Parathyroid adenoma (tissue), 2 donors: ENCODE data around the gene ABHD16B.

ENCODE experiments used
- H2AFZ ChIP-seq: fragments of 300-600 bp; sonication (generic); one replicate; pipeline ENCODE4 v1.7.0; 2017; ENCODE audit warnings: antibody characterized with exemption, mild to moderate bottlenecking
- H3K27ac ChIP-seq: fragments of 300-600 bp; sonication (generic); one replicate; pipeline ENCODE4 v1.7.0; 2017
- H3K27me3 ChIP-seq: fragments of 300-600 bp; sonication (generic); one replicate; pipeline ENCODE4 v1.7.0; 2017; ENCODE audit warnings: low read length; ENCODE audit not compliant: control insufficient read depth, insufficient read depth
- H3K36me3 ChIP-seq: fragments of 300-600 bp; sonication (generic); one replicate; pipeline ENCODE4 v1.7.0; 2017; ENCODE audit warnings: low read length; ENCODE audit not compliant: control insufficient read depth, insufficient read depth
- H3K4me1 ChIP-seq: fragments of 300-600 bp; sonication (generic); one replicate; pipeline ENCODE4 v1.7.0; 2017; ENCODE audit warnings: control low read depth
- H3K4me2 ChIP-seq: fragments of 300-600 bp; sonication (generic); one replicate; pipeline ENCODE4 v1.7.0; 2017; ENCODE audit warnings: low read length
- H3K4me3 ChIP-seq: fragments of 300-600 bp; sonication (generic); one replicate; pipeline ENCODE4 v1.7.0; 2017; ENCODE audit warnings: low read depth, low read length
- H3K79me2 ChIP-seq: fragments of 300-600 bp; sonication (generic); one replicate; pipeline ENCODE4 v1.7.0; 2017; ENCODE audit warnings: control low read depth
- H3K9ac ChIP-seq: fragments of 300-600 bp; sonication (generic); one replicate; pipeline ENCODE4 v1.7.0; 2017; ENCODE audit warnings: mild to moderate bottlenecking
- H3K9me3 ChIP-seq: fragments of 300-600 bp; sonication (generic); one replicate; pipeline ENCODE4 v1.7.0; 2017; ENCODE audit warnings: low read length; ENCODE audit not compliant: control insufficient read depth
- TF ChIP-seq, protein P1 (sequence below): fragments of 300-600 bp; sonication (generic); IDR thresholded peaks from one replicate; pipeline ENCODE4 v1.7.0; 2017; ENCODE audit warnings: antibody characterized with exemption, mild to moderate bottlenecking
- donor health status: primary hyperparathyroidism.

ABHD16B gene

GRCh38 chr20:63854069-63854765 is 7.1 kb upstream of the ABHD16B start:
- no peaks in the 10 kb centered on the region for H3K36me3 ChIP-seq
- no peaks in the 10 kb centered on the region for H3K27me3 ChIP-seq
- peak overlapping the region; percentile 30 for H3K27ac ChIP-seq
- H3K79me2 ChIP-seq: no peaks in the 10 kb centered on the region
- H2AFZ ChIP-seq: no peak overlapping the region
- H3K4me3 ChIP-seq: no peak overlapping the region
- peaks cover 14% of the 10 kb centered on the region for H3K4me1 ChIP-seq
- TF ChIP-seq, protein P1, sequence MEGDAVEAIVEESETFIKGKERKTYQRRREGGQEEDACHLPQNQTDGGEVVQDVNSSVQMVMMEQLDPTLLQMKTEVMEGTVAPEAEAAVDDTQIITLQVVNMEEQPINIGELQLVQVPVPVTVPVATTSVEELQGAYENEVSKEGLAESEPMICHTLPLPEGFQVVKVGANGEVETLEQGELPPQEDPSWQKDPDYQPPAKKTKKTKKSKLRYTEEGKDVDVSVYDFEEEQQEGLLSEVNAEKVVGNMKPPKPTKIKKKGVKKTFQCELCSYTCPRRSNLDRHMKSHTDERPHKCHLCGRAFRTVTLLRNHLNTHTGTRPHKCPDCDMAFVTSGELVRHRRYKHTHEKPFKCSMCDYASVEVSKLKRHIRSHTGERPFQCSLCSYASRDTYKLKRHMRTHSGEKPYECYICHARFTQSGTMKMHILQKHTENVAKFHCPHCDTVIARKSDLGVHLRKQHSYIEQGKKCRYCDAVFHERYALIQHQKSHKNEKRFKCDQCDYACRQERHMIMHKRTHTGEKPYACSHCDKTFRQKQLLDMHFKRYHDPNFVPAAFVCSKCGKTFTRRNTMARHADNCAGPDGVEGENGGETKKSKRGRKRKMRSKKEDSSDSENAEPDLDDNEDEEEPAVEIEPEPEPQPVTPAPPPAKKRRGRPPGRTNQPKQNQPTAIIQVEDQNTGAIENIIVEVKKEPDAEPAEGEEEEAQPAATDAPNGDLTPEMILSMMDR: no peak
- H3K4me2 ChIP-seq: no peak overlapping the region
- no peaks in the 10 kb centered on the region for H3K9me3 ChIP-seq
- no peak overlapping the region for H3K9ac ChIP-seq

GRCh38 chr20:63854766-63855362 is 6.4 kb upstream of the ABHD16B start:
- H3K9ac ChIP-seq: no peak overlapping the region
- no peaks in the 10 kb centered on the region for H3K79me2 ChIP-seq
- no peak overlapping the region for H3K4me3 ChIP-seq
- H2AFZ ChIP-seq: peak overlapping the region; percentile 42
- H3K4me1 ChIP-seq: peaks cover 14% of the 10 kb centered on the region
- H3K4me2 ChIP-seq: peak overlapping the region; percentile 34
- no peaks in the 10 kb centered on the region for H3K9me3 ChIP-seq
- H3K27ac ChIP-seq: peak overlapping the region; percentile 30
- TF ChIP-seq, protein P1: no peak
- H3K36me3 ChIP-seq: no peaks in the 10 kb centered on the region
- H3K27me3 ChIP-seq: no peaks in the 10 kb centered on the region

DNA sequence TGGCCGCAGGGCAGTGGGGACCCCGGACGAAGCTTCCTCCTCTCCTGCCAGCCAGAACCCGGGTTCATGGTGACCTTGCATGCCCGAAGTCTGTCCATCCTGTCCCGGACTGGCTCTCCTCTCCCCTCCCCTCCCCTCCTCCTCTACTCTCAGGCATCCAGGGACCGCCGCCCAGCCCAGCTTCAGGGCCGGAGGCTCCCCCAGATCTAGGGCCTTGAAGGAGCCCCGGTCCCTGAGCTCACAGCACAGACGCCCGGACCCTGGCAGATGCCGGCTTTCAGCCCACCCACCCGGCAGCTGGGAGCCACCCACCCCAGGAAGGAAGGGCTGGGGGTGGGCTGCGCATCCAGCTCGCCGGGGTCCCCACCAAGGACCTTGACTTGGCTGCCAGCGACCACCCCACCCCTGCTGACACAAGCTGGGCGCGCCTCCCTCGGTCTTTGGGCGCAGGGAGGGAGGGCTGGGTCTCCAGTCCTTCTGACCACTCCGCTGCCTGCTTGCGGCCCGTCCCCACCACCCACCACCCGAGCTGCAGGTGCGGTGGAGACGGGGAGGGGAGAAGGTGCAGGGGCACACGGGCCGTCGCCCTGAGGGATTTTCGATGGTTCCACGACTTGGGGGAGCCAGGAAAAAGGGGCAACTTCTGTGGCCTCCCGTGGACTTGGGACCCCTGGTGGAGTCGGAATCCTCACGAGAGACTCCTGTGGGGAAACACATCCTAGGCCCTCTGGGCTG is 5.8 kb upstream of the ABHD16B start:
- Histone ChIP-seq H2AFZ (peak overlapping the region; percentile 42), H3K27me3 (no peaks in the 10 kb centered on the region), H3K4me3 (no peak overlapping the region), H3K4me2 (peak overlapping the region; percentile 34), H3K36me3 (no peaks in the 10 kb centered on the region), H3K79me2 (no peaks in the 10 kb centered on the region), H3K9ac (no peak overlapping the region), H3K9me3 (no peaks in the 10 kb centered on the region), H3K4me1 (peaks cover 14% of the 10 kb centered on the region), H3K27ac (no peak overlapping the region)
- TF ChIP-seq, protein P1: no peak

DNA sequence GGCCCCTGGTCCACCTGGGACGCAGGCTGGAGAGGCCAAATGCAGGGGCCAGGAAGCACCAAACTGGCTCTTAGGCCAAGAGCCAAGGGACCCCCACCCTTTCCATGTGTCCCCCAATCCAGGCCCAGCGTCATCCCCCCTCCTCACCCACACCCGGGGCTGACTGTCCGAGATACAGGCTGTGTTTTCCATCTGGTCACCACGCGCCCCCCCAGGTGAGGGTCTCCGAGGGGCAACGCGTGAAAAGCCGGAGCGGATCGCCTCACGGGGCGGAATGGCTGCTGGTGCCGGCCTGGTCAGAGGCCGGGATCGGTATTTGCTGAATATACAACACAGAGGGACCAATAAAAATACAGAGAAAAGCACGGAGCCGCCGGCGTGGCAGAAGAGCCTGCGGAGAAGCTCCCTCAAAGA is 5.2 kb upstream of the ABHD16B start:
- Histone ChIP-seq H3K27me3 (no peaks in the 10 kb centered on the region), H3K4me3 (no peak overlapping the region), H3K4me2 (no peak overlapping the region), H3K36me3 (no peaks in the 10 kb centered on the region), H2AFZ (no peak overlapping the region), H3K9ac (no peak overlapping the region), H3K27ac (no peak overlapping the region), H3K9me3 (no peaks in the 10 kb centered on the region), H3K79me2 (no peaks in the 10 kb centered on the region), H3K4me1 (peaks cover 14% of the 10 kb centered on the region)
- TF ChIP-seq, protein P1: no peak
